Measurements from ENCODE around the gene OSBPL8. TPM values are rescaled to one million over a fixed set of nuclear protein-coding genes. Genes with fewer than 3 reads are reported as not detected.

The OSBPL8 gene
- total and polyA plus RNA-seq, 9 of the 15 experiments (the other 6 are each of a cell fraction or from before 2014, with no cell fraction given): 17.4 to 82.7 (median 42.8) TPM

DNA sequence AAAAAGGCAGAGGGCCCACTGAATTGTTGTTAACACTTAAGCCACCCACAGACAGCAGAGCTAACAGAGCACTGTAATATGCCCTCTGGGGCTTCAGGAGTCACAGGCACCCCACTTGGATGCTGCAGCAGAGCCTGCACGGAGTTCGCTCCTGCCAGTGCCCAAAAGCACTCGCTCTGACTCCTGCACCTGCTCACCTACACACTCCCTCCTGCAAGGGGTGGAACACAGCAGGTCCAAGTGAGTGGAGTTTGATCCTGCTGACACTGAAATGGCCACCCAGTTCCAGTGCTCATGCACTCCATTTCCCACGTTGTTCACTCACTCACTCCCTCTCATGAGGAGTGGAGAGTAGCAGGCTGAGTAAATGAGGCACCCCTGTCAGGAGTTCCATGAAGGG lies 68.8 kb downstream of the OSBPL8 start:
- Histone ChIP-seq H3K36me3 (ENCODE audit: control insufficient read depth, insufficient read depth, low read length) (peaks cover 8% of the 10 kb centered on the region; the same call in 1 of the 3 replicates), H3K9me3 (replicated peaks; ENCODE audit: control insufficient read depth, insufficient read depth, low read depth, low read length) (no peaks in the 10 kb centered on the region), H3K79me2 (ENCODE audit: control insufficient read depth, insufficient read depth, low read length) (no peaks in the 10 kb centered on the region), H3K9me1 (ENCODE audit: control insufficient read depth, insufficient read depth, low read length) (no peaks in the 10 kb centered on the region), H3K4me1 (replicated peaks in 1 of 2; ENCODE audit: control insufficient read depth in 2 of 2, insufficient read depth in 2 of 2, low read length in 2 of 2) (no peaks in the 10 kb centered on the region), H2AFZ (ENCODE audit: low read depth, low read length) (no peak overlapping the region), H3K27ac (ENCODE audit: extremely low read depth, low read depth, low read length) (no peak overlapping the region), H4K20me1 (replicated peaks; ENCODE audit: control insufficient read depth, insufficient read depth, low read length) (no peaks in the 10 kb centered on the region), H3K4me3 (no peak overlapping the region), H3K9ac (ENCODE audit: insufficient read depth in 1 of 2, low read depth in 2 of 2, low read length in 2 of 2) (no peak overlapping the region), H3K27me3 (ENCODE audit: control insufficient read depth in 2 of 2, insufficient read depth in 2 of 2, low read length in 2 of 2) (no peaks in the 10 kb centered on the region), H3K4me2 (ENCODE audit: insufficient read depth, low read length) (no peak overlapping the region)
- DNase-seq (ENCODE audit: extremely low read depth in 1 of 4, low spot score in 3 of 4) (no peak), FAIRE-seq (no peak), ATAC-seq (no peak)
- ChIA-PET POLR2A (no interaction called here), CTCF (ENCODE audit: low intra/inter-chr PET ratio) (no interaction called here)
- in situ Hi-C loops (cut with MboI): no loop called here
- intact Hi-C loops (cut with micrococcal nuclease): no loop called here
- BruUV-seq (replicated peaks): no TSS peak
- 92% methylated on average over 4 of the region's 4 CpGs for WGBS (ENCODE audit: insufficient coverage, low coverage, missing lambda C conversion rate)
- TF ChIP-seq, protein P1, sequence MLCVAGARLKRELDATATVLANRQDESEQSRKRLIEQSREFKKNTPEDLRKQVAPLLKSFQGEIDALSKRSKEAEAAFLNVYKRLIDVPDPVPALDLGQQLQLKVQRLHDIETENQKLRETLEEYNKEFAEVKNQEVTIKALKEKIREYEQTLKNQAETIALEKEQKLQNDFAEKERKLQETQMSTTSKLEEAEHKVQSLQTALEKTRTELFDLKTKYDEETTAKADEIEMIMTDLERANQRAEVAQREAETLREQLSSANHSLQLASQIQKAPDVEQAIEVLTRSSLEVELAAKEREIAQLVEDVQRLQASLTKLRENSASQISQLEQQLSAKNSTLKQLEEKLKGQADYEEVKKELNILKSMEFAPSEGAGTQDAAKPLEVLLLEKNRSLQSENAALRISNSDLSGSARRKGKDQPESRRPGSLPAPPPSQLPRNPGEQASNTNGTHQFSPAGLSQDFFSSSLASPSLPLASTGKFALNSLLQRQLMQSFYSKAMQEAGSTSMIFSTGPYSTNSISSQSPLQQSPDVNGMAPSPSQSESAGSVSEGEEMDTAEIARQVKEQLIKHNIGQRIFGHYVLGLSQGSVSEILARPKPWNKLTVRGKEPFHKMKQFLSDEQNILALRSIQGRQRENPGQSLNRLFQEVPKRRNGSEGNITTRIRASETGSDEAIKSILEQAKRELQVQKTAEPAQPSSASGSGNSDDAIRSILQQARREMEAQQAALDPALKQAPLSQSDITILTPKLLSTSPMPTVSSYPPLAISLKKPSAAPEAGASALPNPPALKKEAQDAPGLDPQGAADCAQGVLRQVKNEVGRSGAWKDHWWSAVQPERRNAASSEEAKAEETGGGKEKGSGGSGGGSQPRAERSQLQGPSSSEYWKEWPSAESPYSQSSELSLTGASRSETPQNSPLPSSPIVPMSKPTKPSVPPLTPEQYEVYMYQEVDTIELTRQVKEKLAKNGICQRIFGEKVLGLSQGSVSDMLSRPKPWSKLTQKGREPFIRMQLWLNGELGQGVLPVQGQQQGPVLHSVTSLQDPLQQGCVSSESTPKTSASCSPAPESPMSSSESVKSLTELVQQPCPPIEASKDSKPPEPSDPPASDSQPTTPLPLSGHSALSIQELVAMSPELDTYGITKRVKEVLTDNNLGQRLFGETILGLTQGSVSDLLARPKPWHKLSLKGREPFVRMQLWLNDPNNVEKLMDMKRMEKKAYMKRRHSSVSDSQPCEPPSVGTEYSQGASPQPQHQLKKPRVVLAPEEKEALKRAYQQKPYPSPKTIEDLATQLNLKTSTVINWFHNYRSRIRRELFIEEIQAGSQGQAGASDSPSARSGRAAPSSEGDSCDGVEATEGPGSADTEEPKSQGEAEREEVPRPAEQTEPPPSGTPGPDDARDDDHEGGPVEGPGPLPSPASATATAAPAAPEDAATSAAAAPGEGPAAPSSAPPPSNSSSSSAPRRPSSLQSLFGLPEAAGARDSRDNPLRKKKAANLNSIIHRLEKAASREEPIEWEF (CRISPR knock-in tag; IDR thresholded peaks at IDR 0.05): no peak
- TF ChIP-seq RBM34 (IDR thresholded peaks at IDR 0.05; ENCODE audit: borderline replicate concordance, insufficient read depth, low read length): no peak
- TF ChIP-seq, protein P2, sequence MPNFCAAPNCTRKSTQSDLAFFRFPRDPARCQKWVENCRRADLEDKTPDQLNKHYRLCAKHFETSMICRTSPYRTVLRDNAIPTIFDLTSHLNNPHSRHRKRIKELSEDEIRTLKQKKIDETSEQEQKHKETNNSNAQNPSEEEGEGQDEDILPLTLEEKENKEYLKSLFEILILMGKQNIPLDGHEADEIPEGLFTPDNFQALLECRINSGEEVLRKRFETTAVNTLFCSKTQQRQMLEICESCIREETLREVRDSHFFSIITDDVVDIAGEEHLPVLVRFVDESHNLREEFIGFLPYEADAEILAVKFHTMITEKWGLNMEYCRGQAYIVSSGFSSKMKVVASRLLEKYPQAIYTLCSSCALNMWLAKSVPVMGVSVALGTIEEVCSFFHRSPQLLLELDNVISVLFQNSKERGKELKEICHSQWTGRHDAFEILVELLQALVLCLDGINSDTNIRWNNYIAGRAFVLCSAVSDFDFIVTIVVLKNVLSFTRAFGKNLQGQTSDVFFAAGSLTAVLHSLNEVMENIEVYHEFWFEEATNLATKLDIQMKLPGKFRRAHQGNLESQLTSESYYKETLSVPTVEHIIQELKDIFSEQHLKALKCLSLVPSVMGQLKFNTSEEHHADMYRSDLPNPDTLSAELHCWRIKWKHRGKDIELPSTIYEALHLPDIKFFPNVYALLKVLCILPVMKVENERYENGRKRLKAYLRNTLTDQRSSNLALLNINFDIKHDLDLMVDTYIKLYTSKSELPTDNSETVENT (CRISPR knock-in tag; IDR thresholded peaks at IDR 0.05): no peak
